ENCODE data around the gene OR4D6.

The OR4D6 gene

DNA sequence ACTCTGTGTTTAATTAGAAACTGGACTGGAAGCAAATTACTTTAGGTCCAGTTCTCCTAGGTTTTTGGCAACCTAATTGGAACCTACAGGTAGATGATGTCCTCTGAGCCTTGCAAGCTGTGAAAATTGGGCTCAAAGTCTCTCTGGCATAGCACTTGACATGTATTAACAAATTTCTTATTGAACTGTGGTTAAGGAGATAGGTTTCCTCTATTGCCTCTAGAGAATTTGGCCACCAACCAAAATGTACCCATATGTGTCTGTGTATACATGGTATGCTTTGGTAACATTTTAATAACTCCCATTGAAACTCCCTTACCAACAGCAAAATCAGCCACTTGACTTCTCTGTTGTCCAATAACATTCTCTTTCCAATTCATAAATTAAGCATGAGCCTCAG lies 16.3 kb downstream of the OR4D6 start, which contains the start of gene OR4D10:
Gene OR4D10, plus strand, starts transcription at position 301 of the 400 bp plus-strand sequence. CDS start 4,115 bp downstream, outside the sequence.
- no peak within 1 kb of the TSS for H3K27ac ChIP-seq
- no peak within 1 kb of the TSS for H3K4me3 ChIP-seq (ENCODE audit: low read depth, low read length)
- TF ChIP-seq, protein P1, sequence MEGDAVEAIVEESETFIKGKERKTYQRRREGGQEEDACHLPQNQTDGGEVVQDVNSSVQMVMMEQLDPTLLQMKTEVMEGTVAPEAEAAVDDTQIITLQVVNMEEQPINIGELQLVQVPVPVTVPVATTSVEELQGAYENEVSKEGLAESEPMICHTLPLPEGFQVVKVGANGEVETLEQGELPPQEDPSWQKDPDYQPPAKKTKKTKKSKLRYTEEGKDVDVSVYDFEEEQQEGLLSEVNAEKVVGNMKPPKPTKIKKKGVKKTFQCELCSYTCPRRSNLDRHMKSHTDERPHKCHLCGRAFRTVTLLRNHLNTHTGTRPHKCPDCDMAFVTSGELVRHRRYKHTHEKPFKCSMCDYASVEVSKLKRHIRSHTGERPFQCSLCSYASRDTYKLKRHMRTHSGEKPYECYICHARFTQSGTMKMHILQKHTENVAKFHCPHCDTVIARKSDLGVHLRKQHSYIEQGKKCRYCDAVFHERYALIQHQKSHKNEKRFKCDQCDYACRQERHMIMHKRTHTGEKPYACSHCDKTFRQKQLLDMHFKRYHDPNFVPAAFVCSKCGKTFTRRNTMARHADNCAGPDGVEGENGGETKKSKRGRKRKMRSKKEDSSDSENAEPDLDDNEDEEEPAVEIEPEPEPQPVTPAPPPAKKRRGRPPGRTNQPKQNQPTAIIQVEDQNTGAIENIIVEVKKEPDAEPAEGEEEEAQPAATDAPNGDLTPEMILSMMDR (IDR thresholded peaks at IDR 0.05; ENCODE audit: low read depth, low read length, missing control alignments), result no peak
- DNase-seq, result no peak
- no peaks in the 10 kb centered on the region for H3K36me3 ChIP-seq (replicated peaks)
- H3K27me3 ChIP-seq (replicated peaks), result no peaks in the 10 kb centered on the region
- in situ Hi-C loops (cut with HindIII; ENCODE audit: low pct_ligation_motif_present, low sequenced_read_pairs), result no loop called here

DNA sequence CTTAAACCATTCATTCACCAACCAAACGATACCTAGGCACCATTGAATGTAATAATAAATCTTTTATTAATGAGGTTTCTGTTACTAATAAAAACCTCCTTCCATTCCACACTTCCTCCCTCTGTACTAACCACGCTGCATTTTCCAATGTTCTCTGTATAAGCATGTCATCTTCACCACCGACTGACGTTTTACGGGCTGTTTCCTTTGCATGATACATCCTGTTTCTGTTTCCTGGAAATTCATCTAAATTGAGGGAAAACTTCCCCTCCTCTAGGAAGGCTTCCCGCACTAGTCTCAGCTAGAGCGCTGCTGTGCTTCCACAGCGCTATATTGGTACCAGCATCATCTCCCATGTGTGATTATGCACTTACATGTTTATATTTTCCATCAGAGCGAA lies 18.4 kb downstream of the OR4D6 start:
- no peak overlapping the region for H3K27ac ChIP-seq
- TF ChIP-seq, protein P1 (IDR thresholded peaks at IDR 0.05; ENCODE audit: low read depth, low read length, missing control alignments), result no peak
- in situ Hi-C loops (cut with HindIII; ENCODE audit: low pct_ligation_motif_present, low sequenced_read_pairs), result no loop called here
- H3K4me3 ChIP-seq (ENCODE audit: low read depth, low read length), result no peak overlapping the region
- no peaks in the 10 kb centered on the region for H3K36me3 ChIP-seq (replicated peaks)
- no peak for DNase-seq
- no peaks in the 10 kb centered on the region for H3K27me3 ChIP-seq (replicated peaks)

DNA sequence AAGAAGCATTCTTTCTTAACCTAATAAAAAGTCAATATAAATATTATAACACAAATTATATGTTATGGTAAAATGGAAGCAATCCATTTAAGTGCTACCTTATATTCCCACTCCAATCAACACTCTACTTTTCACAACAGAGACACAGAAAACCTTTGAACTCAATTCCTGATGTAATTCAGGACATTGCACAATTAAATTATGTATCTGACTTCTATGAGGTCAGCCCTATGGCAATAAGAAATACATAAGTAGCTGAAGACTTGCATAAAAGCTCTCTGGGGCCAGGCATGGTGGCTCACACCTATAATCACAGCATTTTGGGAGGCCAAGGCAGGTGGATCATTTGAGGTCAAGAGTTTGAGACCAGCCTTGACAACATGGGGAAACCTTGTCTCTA lies 23.1 kb downstream of the OR4D6 start:
- no peak overlapping the region for H3K27ac ChIP-seq
- no peaks in the 10 kb centered on the region for H3K36me3 ChIP-seq (replicated peaks)
- H3K4me3 ChIP-seq (ENCODE audit: low read depth, low read length), result no peak overlapping the region
- TF ChIP-seq, protein P1 (IDR thresholded peaks at IDR 0.05; ENCODE audit: low read depth, low read length, missing control alignments), result no peak
- in situ Hi-C loops (cut with HindIII; ENCODE audit: low pct_ligation_motif_present, low sequenced_read_pairs), result no loop called here
- H3K27me3 ChIP-seq (replicated peaks), result no peaks in the 10 kb centered on the region
- DNase-seq, result no peak

DNA sequence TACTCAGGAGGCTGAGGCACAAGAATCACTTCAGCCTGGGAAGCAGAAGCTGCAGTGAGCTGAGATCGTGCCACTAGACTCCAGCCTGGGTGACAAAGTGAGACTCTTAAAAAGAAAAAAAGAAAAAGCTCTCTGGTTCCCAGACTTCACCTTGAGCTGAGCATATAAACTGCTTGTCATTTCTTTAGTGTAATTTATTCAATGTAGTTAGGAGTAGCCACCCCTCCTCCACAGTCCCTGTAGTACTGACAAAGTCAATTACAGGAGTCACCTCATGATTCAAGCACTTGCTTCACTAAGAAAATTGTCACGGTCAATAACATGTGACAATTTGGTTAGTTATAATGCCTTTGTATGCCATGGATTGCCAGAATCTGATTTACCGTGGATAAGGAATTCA lies 23.6 kb downstream of the OR4D6 start:
- in situ Hi-C loops (cut with HindIII; ENCODE audit: low pct_ligation_motif_present, low sequenced_read_pairs), result no loop called here
- Histone ChIP-seq H3K27ac (no peak overlapping the region), H3K4me3 (ENCODE audit: low read depth, low read length) (no peak overlapping the region), H3K36me3 (replicated peaks) (no peaks in the 10 kb centered on the region), H3K27me3 (replicated peaks) (no peaks in the 10 kb centered on the region)
- DNase-seq, result no peak
- TF ChIP-seq, protein P1 (IDR thresholded peaks at IDR 0.05; ENCODE audit: low read depth, low read length, missing control alignments), result no peak

DNA sequence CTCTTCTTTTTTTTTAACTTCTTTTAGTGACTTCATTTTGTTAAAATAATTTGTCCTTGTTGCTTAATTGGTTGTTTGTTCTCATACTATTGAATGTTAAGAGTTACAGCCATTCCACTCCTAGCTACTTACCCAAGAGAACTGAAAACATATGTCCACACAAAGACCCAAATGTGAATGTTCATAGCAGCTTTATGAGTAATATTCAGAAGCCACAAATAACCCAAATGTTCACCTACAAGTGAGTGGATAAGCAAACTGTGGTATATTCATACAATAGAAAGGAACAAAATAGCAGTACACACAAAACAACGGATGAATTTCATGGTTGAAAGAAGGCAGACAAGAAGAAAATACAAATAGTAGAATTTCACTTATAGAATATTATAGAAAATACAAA lies 45.2 kb downstream of the OR4D6 start:
- H3K4me3 ChIP-seq (ENCODE audit: low read depth, low read length), result no peak overlapping the region
- in situ Hi-C loops (cut with HindIII; ENCODE audit: low pct_ligation_motif_present, low sequenced_read_pairs), result no loop called here
- no peaks in the 10 kb centered on the region for H3K27me3 ChIP-seq (replicated peaks)
- TF ChIP-seq, protein P1 (IDR thresholded peaks at IDR 0.05; ENCODE audit: low read depth, low read length, missing control alignments), result no peak
- no peak overlapping the region for H3K27ac ChIP-seq
- no peaks in the 10 kb centered on the region for H3K36me3 ChIP-seq (replicated peaks)
- no peak for DNase-seq

DNA sequence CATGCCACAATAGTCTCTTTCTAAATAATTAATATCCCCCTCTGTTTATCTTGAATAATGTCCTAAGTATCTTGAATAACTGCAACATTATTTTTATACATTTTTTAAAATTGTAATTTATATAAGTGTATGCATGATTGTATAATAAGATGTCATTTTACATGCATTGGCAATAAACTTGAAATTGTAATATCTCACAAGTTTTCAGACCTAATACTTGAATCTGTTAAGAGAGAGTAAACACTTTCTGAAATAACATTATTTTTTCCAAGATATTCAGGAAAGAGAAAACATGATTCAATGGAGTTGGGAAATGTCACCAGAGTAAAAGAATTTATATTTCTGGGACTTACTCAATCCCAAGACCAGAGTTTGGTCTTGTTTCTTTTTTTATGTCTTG lies 46.5 kb downstream of the OR4D6 start, which contains the start of gene OR4D11:
Gene OR4D11, plus strand, starts transcription at position 301 of the 400 bp plus-strand sequence. Its CDS starts 0 bp downstream, at position 301.
- Histone ChIP-seq H3K4me3 (ENCODE audit: low read depth, low read length) (no peak within 1 kb of the TSS), H3K27me3 (replicated peaks) (no peaks in the 10 kb centered on the region), H3K36me3 (replicated peaks) (no peaks in the 10 kb centered on the region), H3K27ac (no peak within 1 kb of the TSS)
- TF ChIP-seq, protein P1 (IDR thresholded peaks at IDR 0.05; ENCODE audit: low read depth, low read length, missing control alignments), result no peak
- in situ Hi-C loops (cut with HindIII; ENCODE audit: low pct_ligation_motif_present, low sequenced_read_pairs), result no loop called here
- DNase-seq, result no peak
